Activated B cell treated with CpG ODN at 0.5 μM for 24 hours (primary cell): ENCODE measurements around the gene SFI1. TPM values are rescaled to one million over a fixed set of nuclear protein-coding genes. Genes with fewer than 3 reads are reported as not detected.
"Not testable (repeated sequence)": the region's sequence is repeated elsewhere in the genome, so short reads cannot be mapped to it uniquely, and the experiment has no call there.

Experiments
- ATAC-seq: fragments of 200-7000 bp; cut with Tn5 transposase; one replicate; pipeline ENCODE4 v1.10.0; 2021; ENCODE audit warnings: low read depth, mild to moderate bottlenecking, moderate library complexity
- CTCF ChIA-PET: fragments of 350-600 bp; sonication (Branson Sonifier 250); formaldehyde crosslinking; loops from one replicate; lab custom pipeline; 2021; ENCODE audit warnings: antibody characterized with exemption; lab: Charles Lee
- POLR2A ChIA-PET: fragments of 350-600 bp; sonication (Branson Sonifier 250); formaldehyde crosslinking; loops from one replicate; lab custom pipeline; 2021; ENCODE audit warnings: antibody characterized with exemption; lab: Charles Lee
- DNase-seq: peaks from one replicate; pipeline ENCODE4 v3.0.0; 2022
- H3K27ac Mint-ChIP-seq: one replicate; pipeline ENCODE4 v1.8.0; 2020; ENCODE audit warnings: mixed read lengths
- H3K27me3 Mint-ChIP-seq: one replicate; pipeline ENCODE4 v1.8.0; 2021; ENCODE audit warnings: mixed read lengths
- H3K36me3 Mint-ChIP-seq: one replicate; pipeline ENCODE4 v1.8.0; 2021; ENCODE audit warnings: low read depth, mixed read lengths
- H3K4me1 Mint-ChIP-seq: one replicate; pipeline ENCODE4 v1.8.0; 2021; ENCODE audit warnings: mixed read lengths
- H3K4me3 Mint-ChIP-seq: one replicate; pipeline ENCODE4 v1.8.0; 2020; ENCODE audit warnings: mild to moderate bottlenecking, mixed read lengths
- H3K9me3 Mint-ChIP-seq: one replicate; pipeline ENCODE4 v1.8.0; 2020; ENCODE audit warnings: mixed read lengths
- CTCF ChIP-seq: fragments of 200-600 bp; IDR thresholded peaks from one replicate; pipeline ENCODE4 v1.8.0; 2022; ENCODE audit warnings: antibody characterized with exemption, mild to moderate bottlenecking
- intact Hi-C: fragments of 100-400 bp; cut with micrococcal nuclease; formaldehyde crosslinking; loops from one replicate; pipeline ENCODE4 v1.15.1; 2024
- total RNA-seq: library from RNA; stranded (reverse); gene quantifications from 2 replicates; pipeline ENCODE4 v1.2.3, GENCODE V29; 2022

Gene SFI1
- total RNA-seq, 1 donor from 2014 or later, result 126 TPM

GRCh38 chr22:31544481-31545480 is 48.4 kb downstream of the SFI1 start:
- Mint-ChIP-seq H3K9me3 (no peaks in the 10 kb centered on the region), H3K4me3 (no peak overlapping the region), H3K4me1 (peaks cover 5% of the 10 kb centered on the region), H3K36me3 (peaks cover 23% of the 10 kb centered on the region), H3K27ac (no peak overlapping the region), H3K27me3 (no peaks in the 10 kb centered on the region)
- TF ChIP-seq CTCF, result no peak
- ChIA-PET CTCF (interaction anchor here (1.8 kb wide), 1 partner anchor 12 kb away, joined by 5 read pairs; no protein-coding TSS in a partner anchor), POLR2A (no interaction called here)
- intact Hi-C loops, result no loop called here
- ATAC-seq (no peak), DNase-seq (no peak)

DNA sequence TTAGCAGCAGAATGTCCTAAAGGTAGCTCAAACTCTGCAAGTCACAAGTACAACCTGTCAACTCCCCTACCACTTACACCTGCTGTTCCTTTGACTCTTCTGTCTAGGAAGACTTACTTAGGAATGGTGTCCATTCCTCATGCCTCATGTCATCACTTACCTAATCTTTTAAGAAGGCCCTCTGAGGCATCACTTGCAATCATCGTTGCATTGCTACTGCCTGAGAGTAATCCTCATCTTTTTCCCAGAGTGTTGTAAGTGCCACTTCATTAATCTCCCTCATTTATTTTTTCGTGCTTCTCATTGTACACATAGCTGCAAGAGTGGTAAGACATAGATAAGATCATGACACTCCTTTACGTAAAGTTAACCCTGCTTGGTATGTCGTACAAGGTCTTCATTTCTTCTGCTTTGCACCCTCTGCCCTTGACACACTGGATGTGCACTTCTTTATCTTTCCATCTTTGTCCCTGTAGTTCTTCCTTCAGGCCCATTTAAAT is 54.6 kb downstream of the SFI1 start:
- TF ChIP-seq CTCF, result no peak
- CTCF ChIA-PET, result no interaction called here
- Mint-ChIP-seq H3K4me3 (no peak overlapping the region), H3K27ac (no peak overlapping the region), H3K36me3 (peaks cover 47% of the 10 kb centered on the region), H3K4me1 (peaks cover 13% of the 10 kb centered on the region), H3K27me3 (no peaks in the 10 kb centered on the region), H3K9me3 (no peaks in the 10 kb centered on the region)
- intact Hi-C loops, result loop anchor here (10.0 kb wide), 1 partner anchor 204 kb away; the partner anchor contains the start of genes DEPDC5 and PRR14L
- DNase-seq (no peak), ATAC-seq (no peak)
- POLR2A ChIA-PET, result no interaction called here

- CTCF ChIA-PET, result interaction anchor here (0.6 to 5.2 kb wide), 17 partner anchors 8 to 548 kb away, joined by 3 to 92 read pairs (median 5); partner anchors contain the start of gene PISD
- H3K27ac Mint-ChIP-seq, result no peak overlapping the region
- no peaks in the 10 kb centered on the region for H3K9me3 Mint-ChIP-seq
- intact Hi-C loops, result loop anchor here (1.0 to 10.0 kb wide), 4 partner anchors 78 to 416 kb away; partner anchors contain the start of genes DEPDC5 and PRR14L
- TF ChIP-seq CTCF, result peak; percentile 25
- peaks cover 8% of the 10 kb centered on the region for H3K4me1 Mint-ChIP-seq
- H3K36me3 Mint-ChIP-seq, result peaks cover 44% of the 10 kb centered on the region
- no peaks in the 10 kb centered on the region for H3K27me3 Mint-ChIP-seq
- no peak for DNase-seq
- POLR2A ChIA-PET, result interaction anchor here (1.0 to 2.7 kb wide), 3 partner anchors 74 to 106 kb away, joined by 3 to 19 read pairs (median 4); partner anchors contain the start of gene PISD
- ATAC-seq, result peak; percentile 65
- no peak overlapping the region for H3K4me3 Mint-ChIP-seq
Observed at GRCh38 chr22:31556627-31557203, 60.4 kb downstream of the SFI1 start.

DNA sequence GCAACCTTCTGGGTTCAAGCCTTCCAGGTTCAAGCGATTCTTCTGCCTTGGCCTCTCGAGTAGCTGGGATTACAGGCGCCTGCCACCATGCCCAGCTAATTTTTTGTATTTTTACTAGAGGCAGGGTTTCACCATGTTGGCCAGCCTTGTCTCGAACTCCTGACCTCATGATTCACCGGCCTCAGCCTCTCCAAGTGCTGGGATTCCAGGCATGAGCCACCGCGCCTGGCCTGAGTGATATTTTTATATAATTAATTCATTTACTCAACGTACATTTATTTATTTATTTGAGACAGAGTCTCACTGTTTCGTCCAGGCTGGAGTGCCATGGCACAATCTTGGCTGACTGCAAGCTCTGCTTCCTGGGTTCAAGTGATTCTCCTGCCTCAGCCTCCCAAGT is 62.2 kb downstream of the SFI1 start:
- intact Hi-C loops, result loop anchor here (5.0 to 10.0 kb wide), 2 partner anchors 196 to 414 kb away; partner anchors contain the start of genes DEPDC5 and PRR14L
- H3K27ac Mint-ChIP-seq, ATAC-seq, DNase-seq, POLR2A ChIA-PET, H3K9me3 Mint-ChIP-seq, H3K4me3 Mint-ChIP-seq, H3K4me1 Mint-ChIP-seq, H3K27me3 Mint-ChIP-seq: not testable (repeated sequence)
- CTCF ChIA-PET, result interaction anchor here (0.7 to 5.2 kb wide), 2 partner anchors 76 to 80 kb away, joined by 3 to 92 read pairs; no protein-coding TSS in a partner anchor
- H3K36me3 Mint-ChIP-seq, result peaks cover 49% of the 10 kb centered on the region

DNA sequence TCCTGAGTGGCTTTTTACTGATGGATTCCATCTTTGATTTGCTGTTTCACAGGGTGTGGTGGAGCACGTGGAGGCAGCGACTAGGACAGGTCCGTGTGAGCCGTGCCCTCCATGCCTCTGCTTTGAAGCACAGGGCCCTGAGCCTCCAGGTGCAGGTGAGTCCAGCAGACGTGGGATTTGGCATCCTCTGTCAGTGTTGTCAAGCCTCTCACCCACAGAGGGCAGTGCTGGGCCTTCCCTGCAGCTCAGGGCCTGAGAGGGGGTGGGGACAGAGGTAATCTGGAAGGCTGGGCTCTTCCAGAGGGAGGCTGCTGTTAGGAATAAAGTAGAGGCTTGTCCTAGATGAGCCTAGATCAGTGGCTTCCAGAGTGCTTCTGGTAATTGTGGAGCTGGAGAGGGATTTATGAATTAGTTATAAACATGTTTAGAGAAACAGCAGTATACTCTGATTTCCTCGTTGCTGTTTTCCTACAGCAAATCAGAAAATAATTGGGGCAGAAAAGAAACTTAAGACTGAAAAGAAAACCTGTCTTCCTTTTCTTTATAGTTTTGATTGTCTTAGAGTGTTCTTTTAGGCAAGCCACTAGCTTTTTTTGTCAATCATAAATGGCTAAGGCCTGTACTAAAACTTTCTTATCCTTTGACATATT is 65.0 kb downstream of the SFI1 start:
- ATAC-seq (peak; percentile 91), DNase-seq (peak; percentile 28)
- POLR2A ChIA-PET, result interaction anchor here (0.5 to 1.4 kb wide), 3 partner anchors 8 to 115 kb away, joined by 3 to 8 read pairs (median 7); no protein-coding TSS in a partner anchor
- no peak overlapping the region for H3K4me3 Mint-ChIP-seq
- peaks cover 42% of the 10 kb centered on the region for H3K36me3 Mint-ChIP-seq
- no peaks in the 10 kb centered on the region for H3K27me3 Mint-ChIP-seq
- CTCF ChIA-PET, result interaction anchor here (0.6 to 2.7 kb wide), 5 partner anchors 55 to 73 kb away, joined by 3 to 15 read pairs (median 5); no protein-coding TSS in a partner anchor
- intact Hi-C loops, result loop anchor here (1.0 kb wide), 1 partner anchor 72 kb away; no protein-coding TSS in a partner anchor
- no peaks in the 10 kb centered on the region for H3K9me3 Mint-ChIP-seq
- TF ChIP-seq CTCF, result no peak
- H3K4me1 Mint-ChIP-seq, result no peaks in the 10 kb centered on the region
- no peak overlapping the region for H3K27ac Mint-ChIP-seq
